BJ (cell line): ENCODE data around the gene NKD2. TPM values are rescaled to one million over a fixed set of nuclear protein-coding genes. Genes with fewer than 3 reads are reported as not detected.

ENCODE experiments used
- CTCF ChIA-PET: fragments of 350-600 bp; formaldehyde crosslinking; extraction: SDS; loops from one replicate; lab custom pipeline; 2021; ENCODE audit warnings: antibody characterized with exemption, inconsistent platforms; lab: Yijun Ruan, JAX
- POLR2A ChIA-PET: fragments of 300-600 bp; sonication (Branson Sonifier 250); formaldehyde crosslinking; extraction: SDS; loops from one replicate; lab custom pipeline; 2021; ENCODE audit warnings: antibody characterized with exemption; lab: Charles Lee
- DNase-seq: peaks from one replicate; pipeline ENCODE4 v3.0.0-alpha.2; 2011; ENCODE audit warnings: low read depth
- H3K27me3 ChIP-seq: 2 replicates; pipeline ENCODE4 v1.6.0; 2011; ENCODE audit warnings: low read length; ENCODE audit not compliant: control insufficient read depth, insufficient read depth
- H3K36me3 ChIP-seq: 2 replicates; pipeline ENCODE4 v1.5.1; 2011; ENCODE audit warnings: low read length; ENCODE audit not compliant: control insufficient read depth, insufficient read depth
- H3K4me3 ChIP-seq: 2 replicates; pipeline ENCODE4 v1.5.1; 2011; ENCODE audit warnings: low read depth, mild to moderate bottlenecking, control low read depth, low read length
- CTCF ChIP-seq: IDR thresholded peaks from 2 replicates; pipeline ENCODE4 v1.5.1; 2011; ENCODE audit warnings: low read depth, mild to moderate bottlenecking, control low read depth, inconsistent platforms, low read length, moderate library complexity; ENCODE audit not compliant: insufficient read depth
- polyA plus RNA-seq: library from polyadenylated mRNA; depleted of rRNA; stranded (reverse); fragments of >200 nt; gene quantifications from 2 replicates; pipeline ENCODE4 v1.2.3, GENCODE V29; 2011

NKD2 gene
- polyA plus RNA-seq, 1 experiment, result not detected

- no peak for TF ChIP-seq CTCF
- POLR2A ChIA-PET, result no interaction called here
- no peak for DNase-seq
- Histone ChIP-seq H3K4me3 (no peak overlapping the region), H3K27me3 (no peaks in the 10 kb centered on the region), H3K36me3 (peaks cover 2% of the 10 kb centered on the region)
- CTCF ChIA-PET, result no interaction called here
Measured at GRCh38 chr5:1078206-1078605, 69.6 kb downstream of the NKD2 start.

- POLR2A ChIA-PET, result no interaction called here
- no peaks in the 10 kb centered on the region for H3K27me3 ChIP-seq
- no peak for TF ChIP-seq CTCF
- DNase-seq, result no peak
- CTCF ChIA-PET, result no interaction called here
- H3K4me3 ChIP-seq, result no peak overlapping the region
- H3K36me3 ChIP-seq, result peaks cover 2% of the 10 kb centered on the region; the same call in 1 of the 2 replicates
Measured at GRCh38 chr5:1078851-1079250, 70.2 kb downstream of the NKD2 start.

GRCh38 chr5:1079486-1079885 lies 70.9 kb downstream of the NKD2 start:
- CTCF ChIA-PET, result no interaction called here
- H3K4me3 ChIP-seq, result no peak overlapping the region
- TF ChIP-seq CTCF, result no peak
- H3K36me3 ChIP-seq, result peaks cover 2% of the 10 kb centered on the region; the same call in 1 of the 2 replicates
- POLR2A ChIA-PET, result no interaction called here
- no peak for DNase-seq
- H3K27me3 ChIP-seq, result no peaks in the 10 kb centered on the region

- no peak for DNase-seq
- TF ChIP-seq CTCF, result no peak
- H3K27me3 ChIP-seq, result no peaks in the 10 kb centered on the region
- H3K36me3 ChIP-seq, result peaks cover under 1% of the 10 kb centered on the region; the same call in 1 of the 2 replicates
- CTCF ChIA-PET, result no interaction called here
- H3K4me3 ChIP-seq, result no peak overlapping the region
- POLR2A ChIA-PET, result no interaction called here
Measured at GRCh38 chr5:1079961-1080360, 71.4 kb downstream of the NKD2 start.

GRCh38 chr5:1080432-1080831 lies 71.8 kb downstream of the NKD2 start:
- DNase-seq, result no peak
- ChIA-PET CTCF (no interaction called here), POLR2A (no interaction called here)
- H3K36me3 ChIP-seq, result no peaks in the 10 kb centered on the region
- no peak for TF ChIP-seq CTCF
- H3K4me3 ChIP-seq, result no peak overlapping the region
- H3K27me3 ChIP-seq, result no peaks in the 10 kb centered on the region
